HEK293 (cell line): ENCODE results near the gene KCNAB1.

Experiments used
- CTCF ChIP-seq: fragments of 450-650 bp; formaldehyde crosslinking; IDR thresholded peaks from 2 replicates; pipeline ENCODE4 v1.5.1; 2016; ENCODE audit warnings: missing biosample characterization, missing genetic modification characterization
- MEIS1 ChIP-seq: sonication (generic); formaldehyde crosslinking; IDR thresholded peaks from 2 replicates; pipeline ENCODE4 v1.8.1; 2022; ENCODE audit warnings: missing genetic modification reagents, mild to moderate bottlenecking, borderline replicate concordance
- MYNN ChIP-seq: fragments of 450-650 bp; formaldehyde crosslinking; IDR thresholded peaks from 2 replicates; pipeline ENCODE4 v1.5.1; 2016; ENCODE audit warnings: missing biosample characterization, missing genetic modification characterization, borderline replicate concordance
- TSHZ1 ChIP-seq: fragments of 450-650 bp; formaldehyde crosslinking; IDR thresholded peaks from 2 replicates; pipeline ENCODE4 v1.5.1; 2016; ENCODE audit warnings: missing biosample characterization, missing genetic modification characterization, borderline replicate concordance
- ZNF157 ChIP-seq: fragments of 450-650 bp; formaldehyde crosslinking; IDR thresholded peaks from 2 replicates; pipeline ENCODE4 v1.5.1; 2016; ENCODE audit warnings: missing biosample characterization, missing genetic modification characterization
- ZNF274 ChIP-seq, 2 experiments: fragments of 200-500 bp in 1 of 2; fragments of 450-650 bp in 1 of 2; sonication (Bioruptor generic) in 1 of 2; formaldehyde crosslinking in 1 of 2; IDR thresholded peaks; 2 replicates each; pipeline versions ENCODE4 v1.5.1 to v1.6.1; 2014 to 2016; ENCODE audit warnings: borderline replicate concordance in 1 of 2, inconsistent platforms in 1 of 2, low read length in 1 of 2, missing biosample characterization in 1 of 2, missing genetic modification characterization in 1 of 2
- ZNF639 ChIP-seq: fragments of 450-650 bp; formaldehyde crosslinking; IDR thresholded peaks from 2 replicates; pipeline ENCODE4 v1.5.1; 2016; ENCODE audit warnings: missing biosample characterization, missing genetic modification characterization
- ZNF707 ChIP-seq: fragments of 450-650 bp; formaldehyde crosslinking; IDR thresholded peaks from 2 replicates; pipeline ENCODE4 v1.5.1; 2016; ENCODE audit warnings: missing biosample characterization, missing genetic modification characterization

- TF ChIP-seq CTCF (tag by site-specific recombination) (no peak), ZNF707 (tag by site-specific recombination) (no peak), ZNF274 (IDR thresholded peaks at IDR 0.05; ENCODE audit: low read length) (no peak), ZNF274 (tag by site-specific recombination; IDR thresholded peaks at IDR 0.05; ENCODE audit: borderline replicate concordance) (no peak), MYNN (tag by site-specific recombination) (no peak), ZNF157 (tag by site-specific recombination) (no peak), ZNF639 (tag by site-specific recombination) (no peak), MEIS1 (CRISPR knock-in tag) (no peak), TSHZ1 (no peak)
These were observed 335.5 kb downstream of the KCNAB1 start for GRCh38 chr3:156455839-156456238.
